ENCODE results near the gene LGR6.
"Not testable (repeated sequence)": the region's sequence is repeated elsewhere in the genome, so short reads cannot be mapped to it uniquely, and the experiment has no call there.

LGR6 gene

DNA sequence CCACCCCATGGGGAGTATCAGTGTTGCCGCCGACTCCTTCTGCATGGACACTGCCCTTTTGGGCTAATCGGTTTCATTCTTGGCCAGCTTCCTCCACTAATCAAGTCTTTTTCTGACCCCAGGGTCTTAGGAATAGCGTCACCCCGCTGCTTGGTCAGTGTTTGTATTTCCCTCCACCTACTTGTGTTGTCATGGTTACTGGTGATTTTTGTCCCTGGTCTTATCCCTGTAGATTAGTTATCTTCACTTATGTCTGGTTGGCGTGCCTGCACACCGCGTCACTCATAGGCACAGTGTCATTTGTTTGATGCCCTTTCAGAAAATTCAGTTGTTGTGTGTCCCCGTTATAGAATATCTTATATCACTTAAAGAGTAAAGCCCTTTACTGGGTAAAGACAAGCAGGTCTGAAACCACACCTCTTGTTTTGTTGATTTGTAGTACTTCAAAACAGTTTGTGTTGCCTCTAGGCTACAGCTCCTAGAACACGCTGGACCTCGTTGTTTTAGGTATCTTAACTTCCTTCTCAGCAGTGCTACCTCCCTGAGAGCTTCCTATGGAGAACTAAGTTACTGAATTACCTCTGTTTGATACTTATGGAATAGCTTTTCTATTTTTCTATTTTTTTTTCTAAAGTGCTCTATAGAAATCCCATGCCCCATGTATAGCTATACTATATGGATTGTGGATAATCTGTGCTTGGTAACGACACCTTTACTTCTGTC, 155.8 kb downstream of the LGR6 start:
- DNase-seq: no peak

DNA sequence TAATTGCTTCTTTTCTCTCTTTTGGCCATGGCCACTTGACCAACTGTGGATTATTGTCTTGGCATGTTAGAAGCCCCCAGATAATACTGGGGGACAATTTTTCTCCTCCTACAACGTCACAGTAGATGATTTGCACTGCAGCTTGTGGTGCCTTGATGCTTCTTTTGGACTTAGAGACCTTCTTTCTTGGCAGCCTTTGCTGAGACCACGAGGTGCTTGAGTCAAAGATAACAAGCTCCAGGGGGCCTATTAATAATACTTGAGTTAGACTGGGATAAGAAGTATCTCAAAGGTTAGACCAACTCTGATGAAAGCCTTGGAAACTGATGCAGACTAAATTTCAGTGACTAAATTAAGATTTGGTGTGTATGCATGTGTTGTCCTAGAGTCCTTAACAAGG, 158.1 kb downstream of the LGR6 start:
- DNase-seq: no peak

DNA sequence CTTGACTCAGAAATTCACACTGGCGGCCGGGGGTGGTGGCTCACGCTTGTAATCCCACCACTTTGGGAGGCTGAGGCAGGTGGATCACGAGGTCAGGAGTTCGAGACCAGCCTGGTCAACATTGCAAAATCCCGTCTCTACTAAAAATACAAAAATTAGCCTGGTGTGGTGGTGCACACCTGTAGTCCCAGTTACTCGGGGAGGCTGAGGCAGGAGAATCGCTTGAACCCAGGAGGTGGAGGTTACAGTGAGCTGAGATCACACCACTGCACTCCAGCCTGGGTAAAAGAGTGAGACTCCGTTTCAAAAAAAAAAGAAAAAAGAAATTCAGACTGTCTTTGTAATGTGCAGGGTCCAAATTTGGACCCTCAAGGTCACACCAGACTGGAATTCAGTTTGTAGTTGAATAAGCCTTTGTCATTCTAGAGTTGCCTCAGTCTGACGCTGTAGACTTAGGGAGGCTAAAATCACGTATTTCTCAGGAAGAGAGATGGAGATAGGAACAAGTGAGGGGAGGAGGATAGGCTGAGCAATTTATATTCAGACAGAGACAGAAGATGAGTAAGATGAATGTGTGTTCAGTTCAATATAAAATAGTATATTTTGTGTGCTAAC, 159.1 kb downstream of the LGR6 start:
- not testable (repeated sequence) for DNase-seq

DNA sequence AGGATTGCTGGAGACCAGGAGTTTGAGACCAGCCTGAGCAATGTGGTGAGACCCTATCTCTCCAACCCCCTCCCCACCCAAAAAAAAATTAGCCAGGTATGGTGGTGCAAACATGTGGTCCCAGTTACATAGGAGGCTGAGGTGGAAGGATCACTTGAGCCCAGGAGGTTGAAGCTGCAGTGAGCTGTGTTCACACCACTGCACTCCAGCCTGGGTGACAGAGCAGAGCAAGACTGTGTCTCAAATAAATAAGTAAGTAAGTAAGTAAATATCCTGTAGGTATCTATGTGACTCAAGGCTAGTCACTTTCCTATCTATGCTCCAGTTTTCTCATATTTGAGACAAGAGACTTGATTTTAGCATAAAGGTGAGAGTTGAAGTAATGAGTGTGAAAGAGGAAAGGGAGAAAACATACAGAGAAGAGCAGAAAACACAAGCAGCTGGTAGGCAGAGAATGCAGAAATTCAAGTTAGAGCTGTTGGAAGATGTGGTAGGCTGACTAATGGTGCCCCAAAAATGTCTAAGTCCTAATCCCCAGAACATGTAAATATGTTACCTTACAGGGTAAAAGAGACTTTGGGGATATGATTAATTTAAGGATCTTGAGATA, 162.4 kb downstream of the LGR6 start:
- no peak for DNase-seq

DNA sequence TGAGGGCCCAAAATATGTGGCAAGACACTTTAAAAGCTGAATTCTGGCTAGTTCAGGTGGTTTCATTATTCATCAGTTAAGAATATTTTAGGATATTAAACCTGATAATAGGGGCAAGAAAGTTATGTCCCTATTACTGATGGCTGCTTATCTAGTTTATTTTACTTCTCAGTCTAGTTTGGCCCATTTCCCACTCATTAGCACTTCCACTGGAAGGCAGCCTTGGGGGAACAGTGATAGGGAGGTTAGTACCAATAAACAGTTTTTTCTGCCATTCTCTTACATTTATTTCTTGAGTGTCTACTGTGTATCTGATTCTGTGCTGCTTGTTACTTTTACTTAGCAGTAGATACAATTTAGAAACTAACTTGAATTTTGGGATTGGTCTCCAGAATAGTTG, 163.9 kb downstream of the LGR6 start:
- no peak for DNase-seq

DNA sequence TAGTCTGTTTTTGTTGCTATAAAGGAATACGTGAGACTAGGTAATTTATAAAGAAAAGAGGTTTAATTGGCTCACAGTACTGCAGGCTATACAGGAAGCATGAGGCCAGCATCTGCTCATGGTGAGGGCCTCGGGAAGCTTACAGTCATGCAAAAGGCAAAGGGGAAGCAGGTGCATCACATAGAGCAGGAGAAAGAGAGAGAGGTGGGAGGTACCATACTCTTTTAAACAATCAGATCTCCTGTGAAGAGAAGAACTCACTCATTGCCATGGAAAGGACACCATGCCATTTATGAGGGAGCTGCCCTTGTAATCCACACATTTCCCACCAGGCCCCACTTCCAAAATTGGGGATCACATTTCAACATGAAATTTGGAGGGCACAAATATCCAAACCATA, 167.6 kb downstream of the LGR6 start:
- no peak for DNase-seq

DNA sequence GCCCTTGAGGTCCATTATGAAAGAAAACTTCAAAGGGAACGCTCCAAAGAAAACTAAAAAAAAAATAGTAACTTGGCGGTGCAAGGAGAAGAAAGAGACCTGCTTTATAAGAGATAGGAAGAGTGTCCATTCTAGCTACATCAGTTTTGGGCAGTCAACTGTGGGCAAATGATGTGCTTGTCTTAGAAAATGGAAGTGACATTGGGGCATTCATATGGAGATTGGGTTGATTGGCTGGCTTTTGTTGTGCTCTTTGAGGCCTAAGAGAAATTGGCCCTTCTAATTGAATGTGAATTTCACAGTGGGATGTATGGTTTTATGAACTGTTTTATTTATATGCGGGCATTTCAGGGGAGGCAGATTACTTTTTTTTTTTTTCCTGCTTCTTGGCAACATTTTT, 168.1 kb downstream of the LGR6 start:
- no peak for DNase-seq

DNA sequence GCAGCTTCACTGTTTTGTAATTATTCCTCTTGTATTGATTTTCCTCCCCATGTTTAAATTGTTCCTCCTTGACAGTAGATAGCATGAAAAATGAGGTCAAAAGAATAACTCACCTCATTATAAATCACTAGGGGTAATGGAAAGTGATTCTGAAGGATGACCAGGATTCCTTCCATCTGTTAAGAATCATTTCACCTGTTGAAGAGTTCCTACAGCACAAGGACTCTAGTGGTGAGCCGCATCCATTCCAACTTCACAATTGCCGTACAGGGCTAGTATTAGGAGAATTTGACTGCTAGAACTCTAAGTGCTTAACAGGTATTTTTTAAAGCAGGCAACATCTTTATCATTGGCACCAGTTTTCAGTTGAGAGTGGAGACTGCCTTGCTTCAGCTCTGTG, 168.6 kb downstream of the LGR6 start:
- DNase-seq: no peak

DNA sequence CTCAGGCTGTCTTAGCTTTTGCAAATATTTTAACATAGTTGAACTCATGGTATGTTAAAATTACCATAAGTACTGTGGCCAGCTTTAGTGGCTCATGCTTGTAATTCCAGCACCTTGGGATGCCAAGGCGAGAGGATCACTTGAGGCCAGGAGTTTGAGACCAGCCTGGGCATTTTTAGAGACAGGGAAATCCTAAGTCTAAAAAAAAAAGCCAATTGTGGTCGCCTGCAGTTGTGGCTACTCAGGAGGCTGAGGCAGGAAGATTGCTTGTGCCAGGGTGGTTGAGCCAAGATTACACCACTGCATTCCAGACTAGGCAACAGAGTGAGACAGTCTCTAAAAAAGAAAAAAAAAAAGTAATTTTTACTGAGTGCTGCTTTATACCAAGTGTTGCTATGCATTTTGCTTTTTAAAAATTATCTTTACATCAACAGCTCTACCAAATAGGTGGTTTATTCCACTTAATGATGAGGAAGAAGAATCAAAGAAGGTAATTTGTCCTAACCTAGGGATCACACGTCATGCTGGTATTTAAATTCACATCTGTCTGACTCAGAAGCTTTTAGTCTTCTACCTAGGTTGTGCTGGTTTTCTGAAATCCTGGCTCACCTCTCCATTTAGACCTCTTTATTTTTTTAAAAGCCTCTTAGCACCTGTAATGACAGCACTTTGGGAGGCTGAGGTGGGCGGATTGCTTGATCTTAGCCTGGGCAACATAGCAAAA, 171.7 kb downstream of the LGR6 start:
- no peak for DNase-seq

DNA sequence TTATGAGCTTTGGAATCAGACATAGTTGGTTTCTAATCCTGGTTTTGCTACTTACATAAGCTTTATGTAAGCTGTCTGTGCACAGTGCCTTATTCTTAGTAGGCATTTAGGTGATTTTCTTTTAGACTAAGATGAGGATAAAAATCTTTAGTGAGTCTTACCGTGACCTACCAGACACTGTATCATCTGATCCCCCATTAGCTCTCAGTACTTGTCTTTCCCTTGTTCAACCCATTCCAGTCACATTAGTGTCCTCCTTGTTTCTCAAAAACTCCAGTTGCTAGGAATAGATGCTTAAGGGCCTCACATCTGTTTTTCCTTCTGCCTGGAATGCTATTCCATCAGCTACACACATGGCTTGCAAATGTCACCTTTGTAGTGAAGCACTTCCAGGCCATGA, 173.7 kb downstream of the LGR6 start:
- no peak for DNase-seq
